GM21447 (cell line): ENCODE data around the gene BST1.

ENCODE experiments used
- ATAC-seq: cut with Tn5 transposase; IDR thresholded peaks from one replicate; pipeline ENCODE4 v1.9.1; 2021; ENCODE audit not compliant: unreplicated experiment

BST1 gene

DNA sequence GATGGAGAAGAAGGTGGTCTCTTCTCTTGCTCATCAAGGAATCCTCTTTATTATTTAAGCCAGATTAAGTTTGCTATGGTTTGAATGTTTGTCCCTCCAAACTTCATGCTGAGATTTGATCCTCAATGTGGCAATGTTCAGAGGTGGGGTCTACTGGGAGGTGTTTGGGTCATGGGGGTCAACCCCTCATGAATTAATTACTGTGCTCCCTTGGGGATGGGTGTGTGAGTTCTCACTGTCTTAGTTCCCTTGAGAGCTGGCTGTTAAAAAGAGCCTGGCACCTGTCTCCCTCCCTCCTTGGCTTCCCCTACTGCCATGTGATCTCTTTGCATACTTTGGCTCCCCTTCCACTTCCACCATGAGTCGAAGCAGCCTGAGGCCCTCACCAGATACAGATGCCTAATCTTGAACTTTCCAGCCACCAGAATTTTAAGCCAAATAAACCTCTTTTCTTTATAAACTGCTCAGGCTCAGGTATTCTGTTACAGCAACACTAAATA, 39.3 kb downstream of the BST1 start:
- no peak for ATAC-seq

DNA sequence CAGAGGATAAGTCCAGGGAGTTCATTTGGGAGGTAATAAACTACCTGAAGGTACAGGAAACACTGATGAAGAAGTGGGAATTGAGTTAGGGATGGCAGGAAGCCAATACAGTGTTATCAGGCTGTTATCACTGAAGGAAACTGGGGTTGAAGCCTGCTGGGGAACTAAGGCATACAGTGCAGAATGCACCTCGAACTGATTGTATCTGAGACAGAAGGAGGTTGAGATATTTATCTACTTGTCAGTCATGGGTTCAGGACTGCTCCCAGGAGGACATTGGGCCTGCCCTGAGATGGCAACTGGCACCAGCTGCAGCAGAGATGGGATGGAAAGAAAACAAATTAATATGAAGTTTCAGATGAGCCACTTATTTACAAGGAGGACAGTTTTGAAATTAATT, 39.8 kb downstream of the BST1 start:
- no peak for ATAC-seq

DNA sequence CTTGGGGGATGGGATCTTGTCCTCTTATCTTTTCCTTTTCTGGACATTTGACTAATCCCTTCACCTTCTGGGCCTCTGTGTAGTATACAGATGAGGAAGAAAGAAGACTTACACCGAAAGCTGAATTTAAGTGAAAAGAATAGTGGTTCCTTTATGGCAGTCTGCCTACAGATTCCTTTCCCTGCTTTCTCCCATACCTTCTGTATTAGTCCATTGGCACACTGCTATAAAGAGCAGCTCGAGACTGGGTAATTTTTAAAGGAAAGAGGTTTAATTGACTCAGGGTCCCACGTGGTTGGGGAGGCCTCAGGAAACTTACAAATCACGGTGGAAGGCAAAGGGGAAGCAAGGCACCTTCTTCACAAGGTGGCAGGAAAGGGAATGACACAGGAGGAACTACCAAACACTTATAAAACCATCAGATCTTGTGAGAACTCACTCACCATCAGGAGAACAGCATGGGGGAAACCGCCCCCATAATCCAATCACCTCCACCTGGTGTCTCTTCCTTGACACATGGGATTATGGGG, 41.2 kb downstream of the BST1 start:
- no peak for ATAC-seq

DNA sequence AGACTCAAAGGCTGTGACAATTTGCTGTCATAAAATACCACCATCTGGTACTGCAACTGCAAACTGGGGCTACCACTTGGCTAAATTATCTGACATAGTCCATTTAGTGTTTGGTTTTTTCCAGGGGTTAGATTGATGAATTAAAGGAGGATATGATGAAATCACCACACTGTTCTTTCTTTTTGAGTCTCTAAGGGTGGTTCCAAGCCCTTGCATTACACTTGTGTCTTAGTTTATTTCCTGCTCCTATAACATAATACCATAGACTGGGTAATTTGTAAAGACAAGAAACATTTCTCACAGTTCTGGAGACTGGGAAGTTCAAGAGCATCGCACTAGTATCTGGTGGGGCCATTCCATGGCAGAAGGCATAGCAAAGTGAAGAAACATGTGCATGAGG, 43.2 kb downstream of the BST1 start:
- no peak for ATAC-seq

DNA sequence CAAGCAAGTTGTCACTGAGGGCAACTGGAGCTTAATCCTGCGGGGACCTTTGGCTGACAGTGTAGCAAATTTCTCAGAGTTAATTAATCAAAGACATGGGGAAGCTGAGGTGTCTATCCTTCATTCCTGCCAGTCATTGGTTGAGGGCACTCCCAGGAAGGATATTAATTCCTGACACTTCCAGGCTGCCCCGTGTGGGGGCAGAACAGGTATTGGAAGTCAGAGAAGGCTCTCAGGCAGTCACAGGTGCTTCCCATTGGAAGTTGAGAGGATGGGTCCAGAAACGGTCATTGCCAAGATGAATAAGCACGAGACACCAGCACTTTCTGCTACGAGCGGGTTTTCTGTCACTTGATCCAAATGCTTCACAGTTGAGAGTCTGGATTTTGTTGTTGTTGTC, 46.1 kb downstream of the BST1 start:
- ATAC-seq = no peak

DNA sequence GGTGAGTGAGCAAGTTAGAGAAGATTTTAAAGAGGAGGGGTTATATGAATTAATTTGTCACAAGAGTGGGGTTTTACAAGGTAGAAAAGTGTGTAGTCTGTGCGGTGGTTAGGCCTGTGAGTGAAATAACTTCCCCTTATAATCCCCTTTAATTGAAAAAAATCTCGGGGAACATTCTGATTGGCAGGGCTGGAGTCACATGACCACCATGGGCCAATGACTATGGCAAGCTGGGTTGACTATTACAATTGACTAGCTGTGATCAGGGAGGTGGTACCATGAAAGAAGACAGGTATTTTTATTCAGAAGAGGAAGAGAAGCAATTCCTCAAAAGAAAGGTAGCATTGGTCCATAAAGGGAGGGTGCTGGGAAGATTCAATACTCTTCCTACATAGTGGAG, 48.3 kb downstream of the BST1 start:
- no peak for ATAC-seq

DNA sequence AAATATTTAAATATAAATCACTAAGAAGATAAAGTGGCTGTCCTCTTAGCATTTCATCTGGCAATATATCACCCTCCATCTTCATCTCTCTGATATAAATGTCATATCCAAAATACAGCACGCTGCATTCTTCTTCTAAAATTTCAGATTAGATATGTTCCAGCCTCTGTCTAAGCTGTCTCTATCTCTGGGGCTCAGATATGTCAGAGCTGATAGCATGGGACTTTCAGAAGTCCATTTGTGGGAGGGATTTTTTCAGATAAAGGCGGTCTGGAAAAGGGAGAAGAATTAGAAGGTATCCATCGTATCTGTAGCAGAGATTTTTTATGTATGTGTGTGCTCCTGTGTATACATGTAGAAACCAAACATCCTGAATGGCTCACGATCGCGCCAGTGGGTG, 50.2 kb downstream of the BST1 start:
- no peak for ATAC-seq

DNA sequence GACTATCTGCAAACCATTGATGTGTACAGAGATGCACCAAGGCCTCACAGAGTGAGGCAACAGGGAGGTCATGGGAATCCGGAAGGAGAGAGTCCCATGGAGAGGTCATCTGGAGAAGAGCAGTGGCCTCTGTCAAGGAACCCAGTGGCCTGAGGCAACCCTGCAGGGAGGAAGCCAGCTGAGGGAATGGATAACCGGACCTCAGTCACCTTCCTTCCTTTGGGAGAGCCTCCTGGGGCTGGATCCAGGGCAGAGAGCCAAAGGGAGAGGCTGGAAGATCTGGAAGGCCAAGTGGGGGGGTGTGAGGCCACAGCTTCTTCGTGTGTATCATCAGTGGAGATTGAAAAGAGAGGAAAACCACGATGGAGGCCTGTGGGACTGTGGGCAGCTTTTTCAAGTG, 50.9 kb downstream of the BST1 start:
- no peak for ATAC-seq

DNA sequence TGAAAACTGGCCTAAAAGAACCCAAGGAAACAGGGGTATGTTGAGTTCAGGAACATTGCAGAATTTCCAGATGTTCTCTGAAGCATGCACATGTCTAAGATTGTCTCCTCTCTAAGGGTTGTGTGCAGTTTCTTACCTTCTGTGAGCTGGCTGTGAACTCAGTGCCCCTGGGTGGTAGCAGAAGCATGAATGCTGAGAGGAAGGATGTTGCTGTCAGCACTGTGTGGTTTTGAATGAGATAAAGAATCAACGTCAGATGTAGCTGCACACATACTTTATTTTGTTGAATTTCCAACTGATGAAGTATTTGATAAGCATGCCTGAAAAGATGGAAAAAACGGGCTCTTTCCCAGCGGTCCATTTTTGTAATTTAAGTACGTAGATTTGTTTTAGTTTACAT, 51.5 kb downstream of the BST1 start:
- no peak for ATAC-seq

DNA sequence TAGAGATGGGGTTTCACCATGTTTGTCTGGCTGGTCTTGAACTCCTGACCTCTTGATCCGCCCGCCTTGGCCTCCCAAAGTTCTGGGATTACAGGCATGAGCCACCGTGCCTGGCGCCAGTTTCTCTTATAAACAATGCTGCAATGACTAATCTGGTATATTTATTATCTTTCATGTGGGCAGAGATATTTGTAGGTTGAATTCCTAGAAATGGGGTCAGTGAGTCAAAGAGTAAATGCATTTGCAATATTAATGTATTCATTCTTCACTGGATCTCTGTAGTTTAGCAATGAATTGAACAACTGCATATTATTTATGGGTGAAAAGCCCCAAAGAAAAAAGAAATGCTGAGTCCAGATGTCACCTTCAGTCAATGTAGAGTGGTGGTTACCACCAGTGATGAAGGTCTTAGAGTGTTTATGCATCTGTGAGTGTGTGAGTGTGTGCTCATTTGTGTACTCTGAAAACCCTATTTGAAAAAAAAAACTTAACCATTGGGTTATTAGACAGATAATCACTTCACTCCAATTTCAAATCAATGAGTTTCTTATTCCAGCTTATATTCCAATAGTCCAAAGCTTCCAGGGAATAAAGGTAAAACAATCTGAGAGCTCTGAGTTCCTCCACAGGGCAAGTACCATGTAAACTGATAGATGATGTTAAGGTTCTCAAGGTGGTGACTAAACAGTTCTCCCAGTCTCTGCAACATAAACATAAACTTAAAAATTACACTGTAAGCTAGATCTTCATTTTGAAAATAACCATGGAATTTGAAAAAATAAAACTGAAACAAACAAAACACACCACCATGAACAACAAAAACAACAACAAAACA, 52.7 kb downstream of the BST1 start:
- peak; percentile 34 for ATAC-seq

DNA sequence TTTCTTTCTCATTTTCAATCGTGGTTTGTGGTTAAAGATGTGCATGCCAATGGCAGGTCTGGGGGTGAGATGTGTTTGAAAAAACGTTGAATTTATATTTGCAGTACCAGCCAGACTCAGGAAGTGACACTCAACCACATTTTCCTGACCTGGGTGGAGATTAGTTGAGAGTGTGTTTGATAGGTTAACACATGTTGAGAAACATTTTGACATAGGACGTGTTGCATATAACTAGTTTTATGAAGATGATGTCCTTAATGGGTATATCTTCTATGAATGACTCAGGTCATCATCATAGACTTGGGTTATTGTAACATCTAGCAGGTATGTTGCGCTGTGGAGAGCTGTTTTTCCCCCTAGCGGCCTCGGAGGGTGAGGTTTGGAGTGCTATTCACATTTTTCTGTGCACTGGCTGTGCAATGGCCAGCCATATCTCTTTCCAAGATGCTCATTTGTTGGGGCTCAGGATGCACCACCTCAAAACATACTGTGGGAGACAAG, 53.5 kb downstream of the BST1 start:
- ATAC-seq = peak; percentile 82

DNA sequence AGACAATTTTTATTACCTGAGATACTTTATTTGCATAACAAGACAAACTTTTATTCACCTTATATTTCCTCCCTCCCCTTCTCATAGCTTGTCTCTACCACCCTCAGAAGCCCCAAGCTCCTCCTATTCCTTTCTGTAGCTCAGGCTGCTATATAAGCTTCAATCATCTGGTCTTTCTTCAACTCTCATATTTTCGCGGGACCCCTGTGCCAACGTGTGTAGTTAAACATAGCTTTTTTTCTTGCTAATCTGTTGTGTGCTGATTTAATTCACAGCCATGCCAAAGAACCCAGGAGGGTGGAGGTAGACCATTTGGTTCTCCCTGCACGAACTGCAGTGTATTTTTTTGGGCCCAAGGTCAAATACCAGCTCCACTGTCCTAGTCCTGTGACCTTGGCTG, 54.2 kb downstream of the BST1 start:
- no peak for ATAC-seq

DNA sequence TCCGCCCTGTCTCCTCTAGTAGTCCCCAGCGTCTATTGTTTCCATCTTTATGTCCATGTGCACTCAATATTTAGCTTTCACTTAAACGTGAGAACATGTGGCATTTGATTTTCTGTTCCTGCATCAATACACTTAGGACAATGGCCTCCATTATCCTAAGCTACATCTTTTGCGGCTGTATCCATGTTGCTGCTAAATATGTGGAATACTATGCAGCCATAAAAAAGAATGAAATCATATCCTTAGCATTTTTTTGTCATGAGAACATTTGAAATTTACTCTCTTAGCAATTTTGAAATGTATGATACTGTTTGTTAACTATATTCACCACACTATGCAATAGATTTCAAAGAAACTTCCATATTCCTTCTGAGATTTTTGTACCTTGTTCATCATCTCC, 55.4 kb downstream of the BST1 start:
- ATAC-seq = no peak

DNA sequence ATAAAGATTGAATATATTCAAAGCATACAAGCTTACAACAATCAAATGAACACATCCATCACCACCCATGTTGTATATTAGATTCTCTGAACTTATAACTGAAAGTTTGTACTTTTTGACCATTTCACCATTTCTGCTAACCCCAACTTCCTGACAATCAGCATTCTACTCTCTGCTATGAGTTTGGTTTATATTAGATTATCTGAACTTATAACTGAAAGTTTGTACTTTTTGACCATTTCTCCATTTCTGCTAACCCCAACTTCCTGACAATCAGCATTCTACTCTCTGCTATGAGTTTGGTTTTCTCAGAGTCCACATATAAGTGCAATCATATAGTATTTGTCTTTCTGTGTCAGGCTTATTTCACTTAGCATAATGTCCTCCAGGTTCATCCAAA, 59.6 kb downstream of the BST1 start:
- peak; percentile 54 for ATAC-seq

DNA sequence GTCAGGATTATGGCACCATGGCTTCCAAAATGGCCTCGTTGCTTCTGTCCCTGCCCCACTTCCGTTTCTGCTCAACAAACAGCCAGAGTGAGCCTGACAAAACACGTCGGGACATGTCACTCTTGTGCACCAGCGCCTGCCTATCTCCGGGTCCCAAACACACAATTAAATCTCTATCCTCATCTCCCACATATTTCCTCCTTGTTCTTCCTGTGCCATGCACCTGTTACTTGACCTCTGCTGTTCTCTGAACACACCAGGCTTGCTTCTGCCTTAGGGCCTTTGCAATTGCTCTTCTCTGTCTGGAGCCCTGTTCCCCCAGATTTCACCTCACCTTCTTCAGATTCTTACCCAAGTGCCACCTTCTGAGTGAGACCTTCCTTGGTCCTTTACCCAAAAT, 62.5 kb downstream of the BST1 start:
- no peak for ATAC-seq

DNA sequence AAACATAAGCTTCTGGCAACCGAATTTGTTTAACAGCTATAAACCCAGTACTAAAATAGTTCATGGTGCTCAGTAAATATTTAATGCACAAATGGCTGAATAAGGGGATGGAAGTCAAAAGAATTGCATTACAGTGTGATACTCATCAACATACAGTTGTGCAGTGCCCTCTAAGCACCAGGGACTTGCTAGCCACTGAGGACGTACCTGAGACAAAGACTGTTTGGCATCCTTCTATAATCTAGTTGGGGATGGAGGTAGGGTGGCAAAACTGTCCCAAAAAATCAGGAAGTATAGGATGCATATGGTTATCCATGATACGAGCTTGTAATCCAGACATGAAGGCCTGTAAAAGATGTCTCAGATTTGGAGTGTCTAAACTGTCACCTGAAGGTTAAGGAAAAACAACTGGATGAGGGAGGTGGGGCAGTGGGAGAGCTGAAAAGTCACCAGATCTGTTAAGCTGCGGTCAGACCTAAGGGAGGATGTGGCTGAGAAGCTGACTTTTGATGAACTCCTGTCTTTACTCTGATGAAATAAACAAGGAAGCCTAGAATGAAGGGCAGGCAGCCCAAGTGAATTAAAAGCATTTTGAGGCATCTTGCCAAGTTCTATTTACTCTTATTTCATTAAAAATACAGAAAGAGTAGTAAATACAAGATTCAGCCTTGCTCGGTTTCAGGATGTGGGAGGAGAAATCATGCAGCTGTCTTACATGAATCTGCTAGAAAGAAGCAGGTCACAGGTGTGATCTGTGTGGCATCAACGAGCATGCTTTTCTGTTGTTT, 63.2 kb downstream of the BST1 start:
- peak; percentile 58 for ATAC-seq

DNA sequence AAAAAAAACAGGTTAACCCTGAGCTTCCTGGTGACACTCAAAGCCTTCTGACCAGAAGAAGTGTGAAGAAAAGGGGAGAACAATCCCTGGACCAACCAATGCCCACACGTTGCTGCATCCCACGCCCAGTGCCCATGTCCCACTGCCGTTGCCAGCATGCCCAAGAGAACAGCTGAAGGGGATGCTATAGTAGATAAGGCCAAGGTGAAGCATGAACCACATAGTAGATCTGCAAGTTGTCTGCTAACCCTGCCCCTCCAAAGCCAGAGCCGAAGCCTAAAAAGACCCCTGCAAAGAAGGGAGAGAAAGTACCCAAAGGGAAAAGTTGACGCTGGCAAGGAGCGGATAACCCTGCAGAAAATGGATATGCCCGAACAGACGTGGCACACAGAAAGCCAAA, 64.0 kb downstream of the BST1 start:
- ATAC-seq = no peak

DNA sequence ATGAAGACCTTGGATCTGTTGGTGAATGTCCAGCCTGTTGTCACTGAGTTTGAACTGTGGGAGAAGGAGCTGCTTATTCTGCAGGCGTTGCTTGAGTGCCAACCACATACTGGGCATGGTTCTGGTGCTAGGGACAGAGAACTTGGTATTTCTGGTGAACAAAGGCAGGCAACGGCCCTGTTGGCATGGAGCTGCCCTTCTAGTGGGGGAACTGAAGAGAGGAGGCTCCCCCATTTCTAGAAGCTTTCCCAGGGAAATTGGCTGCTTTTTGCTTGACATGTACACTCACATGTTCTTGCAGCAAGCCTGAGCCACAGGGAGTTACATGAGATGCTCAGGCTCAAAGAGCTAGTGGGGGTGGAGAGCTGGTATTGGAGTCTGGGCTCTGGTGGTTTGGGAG, 66.3 kb downstream of the BST1 start:
- no peak for ATAC-seq

DNA sequence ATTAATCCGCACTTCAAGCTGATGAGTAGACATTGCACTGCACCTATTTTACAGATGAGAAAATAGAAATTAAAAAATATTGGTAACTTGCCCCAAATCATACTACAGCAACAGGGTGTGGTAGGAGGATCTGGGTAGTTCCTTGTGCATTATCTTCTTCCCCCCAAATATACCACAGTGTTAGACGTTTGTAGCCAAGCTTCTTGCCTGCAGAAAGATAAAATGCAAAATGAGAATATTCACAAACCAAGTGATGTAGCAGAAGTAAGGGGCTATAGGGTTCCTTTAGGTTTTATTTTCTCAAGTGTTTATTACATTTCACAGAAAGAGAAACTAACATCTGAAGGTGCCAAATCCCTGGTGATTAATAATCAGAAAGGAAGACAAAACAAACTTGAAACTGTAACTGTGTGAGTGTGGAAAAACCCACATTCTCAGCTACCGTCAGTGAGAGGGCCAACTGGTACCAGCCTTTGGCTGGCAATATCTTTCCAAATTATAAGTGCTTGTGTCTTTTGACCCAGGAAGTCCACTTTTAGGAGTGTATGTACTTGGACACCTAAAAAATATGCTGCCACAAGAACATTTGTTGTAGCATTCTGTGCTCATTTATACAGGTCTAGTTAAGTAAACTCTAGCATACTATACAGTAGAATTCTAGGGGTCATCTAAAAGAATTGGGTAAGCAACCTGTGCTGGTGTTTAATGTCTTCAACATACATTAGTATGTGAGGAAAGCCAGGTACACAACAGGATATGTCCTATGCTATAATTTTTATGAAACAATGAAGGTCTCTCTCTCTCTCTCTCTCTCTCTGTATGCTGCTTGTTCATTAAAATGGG, 68.6 kb downstream of the BST1 start:
- ATAC-seq = peak; percentile 93

DNA sequence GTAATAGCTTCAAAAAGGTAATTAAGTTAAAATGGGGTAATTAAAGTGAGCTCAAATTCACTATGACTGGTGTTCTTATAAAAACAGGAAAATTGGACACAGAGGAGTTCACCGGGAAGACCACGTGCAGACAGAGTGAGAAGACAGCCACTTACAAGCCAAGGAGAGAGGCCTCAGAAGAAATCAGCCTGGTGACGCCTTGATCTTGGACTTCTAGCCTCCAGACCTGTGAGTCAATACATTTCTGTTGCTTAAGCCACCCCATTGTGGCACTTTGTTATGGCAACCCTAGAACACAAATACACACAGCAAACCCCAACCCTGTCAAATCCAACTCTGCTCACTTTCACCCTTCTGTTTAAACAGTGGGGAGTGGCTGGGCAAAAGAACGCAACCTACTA, 71.2 kb downstream of the BST1 start:
- no peak for ATAC-seq
